ENCODE data around the gene ZNF263. TPM values are rescaled to one million over a fixed set of nuclear protein-coding genes. Genes with fewer than 3 reads are reported as not detected.

Gene ZNF263
- total RNA-seq, result 45.7 TPM

- peak; percentile 98 to 99 for DNase-seq (ENCODE audit: low spot score in 2 of 2)
- no peak for FAIRE-seq
Observed at GRCh38 chr16:3282730-3283542, at the start of gene ZNF263. TSS of gene ZNF263 (plus strand) at chr16:3283491. CDS start at chr16:3283819, 328 bp downstream.

DNA sequence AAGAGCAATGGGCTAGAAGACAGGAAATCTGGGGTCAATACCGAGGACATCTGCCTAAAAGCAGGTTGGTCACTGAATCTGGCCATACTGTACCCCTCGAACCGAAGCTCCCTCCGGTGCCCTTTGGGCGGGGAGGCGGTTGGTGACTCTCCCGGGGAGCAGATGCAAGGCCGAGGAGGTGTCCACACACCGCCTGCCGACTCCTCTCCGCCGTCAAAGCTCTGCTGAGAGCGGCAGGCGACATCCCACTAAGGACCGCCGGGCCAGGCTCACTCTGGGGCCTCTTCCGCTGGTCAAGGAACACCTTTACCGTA is 48.8 kb upstream of the ZNF263 start:
- DNase-seq (ENCODE audit: low spot score in 2 of 2) (no peak), FAIRE-seq (no peak)

GRCh38 chr16:3234857-3235561 is 48.3 kb upstream of the ZNF263 start, which contains the start of gene ZNF200:
TSS of gene ZNF200 (minus strand) at chr16:3235158. CDS start at chr16:3233755, 1,403 bp downstream.
- no peak for FAIRE-seq

DNA sequence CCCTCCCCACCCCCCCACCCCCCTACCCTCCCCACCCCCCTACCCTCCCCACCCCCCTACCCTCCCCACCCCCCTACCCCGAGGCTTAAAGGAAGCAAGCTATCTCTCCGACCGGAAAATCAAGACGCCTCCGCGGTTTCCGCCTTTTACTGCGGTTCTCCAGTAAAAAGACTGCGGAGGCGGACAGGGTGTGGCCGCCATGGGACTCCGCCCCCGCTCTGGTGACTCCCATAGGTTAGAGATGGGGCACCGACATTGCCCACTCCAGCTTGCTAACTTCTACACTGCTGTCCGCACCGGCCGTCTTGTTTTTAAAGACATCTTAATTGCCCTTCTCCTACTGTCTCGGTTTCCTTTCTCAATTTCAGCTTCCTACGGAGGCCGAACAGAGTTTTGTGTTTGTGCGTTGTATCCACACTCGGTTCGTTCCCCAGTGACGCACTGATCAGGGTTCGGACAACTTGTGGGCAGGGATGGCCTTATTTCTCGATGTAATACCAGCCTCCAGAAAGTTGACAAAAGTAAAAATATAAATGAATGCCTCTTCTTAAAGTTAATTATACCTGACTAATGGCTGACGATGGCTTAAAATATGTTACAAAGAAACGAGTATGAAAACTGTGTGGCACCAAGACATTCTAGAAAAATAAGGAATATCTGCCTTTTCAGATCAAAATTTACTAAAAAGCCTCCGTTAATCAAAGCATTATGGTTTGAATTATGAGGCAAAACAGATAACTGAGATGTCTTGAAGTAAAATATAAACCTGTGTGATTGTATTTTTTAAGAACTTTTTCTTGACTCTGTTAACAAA is 47.2 kb upstream of the ZNF263 start:
- DNase-seq (ENCODE audit: low spot score in 2 of 2) (no peak), FAIRE-seq (no peak)

More at GRCh38 chr16:3234857-3235561, 48.3 kb upstream of the ZNF263 start, which contains the start of gene ZNF200:
- peak; percentile 95 for DNase-seq (ENCODE audit: low spot score in 2 of 2)

DNA sequence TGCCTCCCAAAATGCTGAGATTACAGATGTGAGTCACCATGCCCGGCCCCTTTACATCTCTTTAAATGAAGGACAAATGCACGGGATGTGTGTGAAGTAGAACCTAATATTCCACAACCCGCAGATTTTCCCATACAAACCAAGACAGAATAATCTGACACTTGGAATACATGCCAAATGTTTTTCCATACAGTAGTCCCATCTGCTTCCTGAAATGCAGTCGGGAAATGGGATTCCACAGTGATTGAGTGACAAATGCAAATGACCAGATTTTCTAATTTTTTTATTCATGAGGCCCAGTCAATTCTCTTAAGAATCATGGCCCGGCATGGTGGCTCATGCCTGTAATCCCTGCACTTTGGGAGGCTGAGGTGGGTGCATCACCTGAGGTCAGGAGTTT is 41.5 kb upstream of the ZNF263 start:
- no peak for DNase-seq (ENCODE audit: low spot score in 2 of 2)

GRCh38 chr16:3242709-3243108 is 40.6 kb upstream of the ZNF263 start:
- DNase-seq (ENCODE audit: low spot score in 2 of 2) (no peak), FAIRE-seq (no peak)

More for the DNA sequence above, 41.5 kb upstream of the ZNF263 start:
- FAIRE-seq, result no peak

DNA sequence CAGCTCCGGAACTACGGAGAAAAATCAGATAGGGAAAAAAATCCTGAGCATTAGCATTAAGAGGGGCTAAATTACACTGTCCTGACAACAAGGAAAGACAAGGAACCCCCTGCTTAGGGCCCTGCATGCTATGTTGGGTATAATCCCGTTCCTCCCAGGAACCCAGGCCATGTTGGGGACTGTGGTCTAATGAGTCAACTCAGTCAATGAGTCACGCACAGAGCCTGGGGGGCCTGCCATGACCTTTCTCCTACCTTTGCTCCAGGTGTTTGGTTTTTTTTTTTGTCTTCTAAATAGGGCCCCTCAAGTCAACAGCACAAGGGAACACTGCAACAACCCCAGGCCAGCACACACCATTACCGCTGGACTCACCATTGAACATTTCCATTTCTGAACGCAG is 39.4 kb upstream of the ZNF263 start:
- DNase-seq (ENCODE audit: low spot score in 2 of 2) (no peak), FAIRE-seq (no peak)

DNA sequence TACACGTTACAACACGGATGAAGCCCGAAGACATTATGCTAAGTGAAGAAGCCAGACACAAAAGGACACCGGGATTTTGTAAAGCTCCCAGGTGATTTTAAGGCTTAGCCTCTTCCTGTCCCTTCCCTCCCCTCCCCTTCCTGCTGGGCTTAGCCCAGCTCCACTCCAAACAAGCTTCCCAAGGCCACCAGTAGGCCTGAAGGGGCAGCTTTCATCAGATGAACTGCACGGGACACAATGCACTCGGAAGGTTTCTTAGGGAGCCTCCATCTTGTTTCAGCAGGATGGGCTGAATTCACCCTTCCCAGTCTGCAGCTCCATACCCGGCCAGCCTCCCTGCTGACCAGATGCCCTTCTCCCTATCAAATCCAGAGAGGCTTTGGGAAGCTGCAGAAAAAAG is 37.3 kb upstream of the ZNF263 start:
- FAIRE-seq (no peak), DNase-seq (ENCODE audit: low spot score in 2 of 2) (no peak)

GRCh38 chr16:3246876-3247275 is 36.4 kb upstream of the ZNF263 start:
- no peak for FAIRE-seq

DNA sequence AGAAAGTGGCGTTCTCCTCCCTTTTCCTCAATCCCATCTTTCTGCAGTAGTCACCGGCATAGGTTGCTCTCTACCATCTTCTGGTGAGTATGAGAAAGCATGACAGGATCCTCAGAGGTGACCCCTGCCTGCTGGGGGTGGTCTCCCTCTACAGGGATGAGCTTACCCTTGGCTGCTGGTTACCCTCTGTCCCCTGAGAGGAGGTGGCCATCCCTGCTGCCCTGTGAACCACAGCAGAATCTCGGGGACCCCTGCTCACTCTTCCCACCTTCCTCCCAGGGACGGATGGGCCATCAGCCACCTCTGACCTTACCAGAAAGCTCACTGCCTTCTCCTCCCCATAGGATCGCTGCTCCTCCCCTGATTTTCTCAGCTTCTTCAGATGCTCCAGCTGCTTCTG is 34.7 kb upstream of the ZNF263 start:
- FAIRE-seq (no peak), DNase-seq (ENCODE audit: low spot score in 2 of 2) (no peak)

More at GRCh38 chr16:3246876-3247275, 36.4 kb upstream of the ZNF263 start:
- no peak for DNase-seq (ENCODE audit: low spot score in 2 of 2)

GRCh38 chr16:3249020-3249419 is 34.3 kb upstream of the ZNF263 start:
- FAIRE-seq (no peak), DNase-seq (ENCODE audit: low spot score in 2 of 2) (no peak)

- no peak for DNase-seq (ENCODE audit: low spot score in 2 of 2)
- no peak for FAIRE-seq
Observed at GRCh38 chr16:3249451-3249850, 33.8 kb upstream of the ZNF263 start.

- FAIRE-seq (no peak), DNase-seq (ENCODE audit: low spot score in 2 of 2) (no peak)
Observed at GRCh38 chr16:3252967-3253366, 30.3 kb upstream of the ZNF263 start.

DNA sequence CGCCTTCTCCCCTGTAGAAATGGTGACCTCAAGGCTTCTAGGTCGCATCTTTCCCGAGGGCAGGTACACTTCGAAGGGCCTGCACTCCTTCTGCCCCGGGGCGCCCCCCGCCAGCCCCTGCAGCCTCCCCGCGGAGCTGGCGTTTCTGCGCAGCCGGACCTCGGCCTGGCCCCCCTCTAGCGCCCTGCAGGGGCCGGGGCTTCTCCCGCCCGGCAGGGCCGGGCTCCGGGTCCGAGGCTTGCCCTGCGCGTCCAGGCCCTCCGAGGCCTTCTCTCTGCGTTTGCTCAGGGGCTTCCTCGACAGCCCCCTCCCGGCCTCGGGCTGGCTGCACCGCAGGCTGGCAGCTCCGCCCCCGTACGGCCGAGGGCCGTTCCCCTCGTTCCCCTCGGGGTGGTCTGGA is 29.0 kb upstream of the ZNF263 start:
- DNase-seq (ENCODE audit: low spot score in 2 of 2) (no peak), FAIRE-seq (no peak)

- DNase-seq (ENCODE audit: low spot score in 2 of 2), result no peak
- FAIRE-seq, result no peak
Observed at GRCh38 chr16:3256146-3256865, 27.0 kb upstream of the ZNF263 start, which contains the start of gene MEFV. TSS of gene MEFV (minus strand) at chr16:3256633. CDS start at chr16:3256587, 46 bp downstream.

DNA sequence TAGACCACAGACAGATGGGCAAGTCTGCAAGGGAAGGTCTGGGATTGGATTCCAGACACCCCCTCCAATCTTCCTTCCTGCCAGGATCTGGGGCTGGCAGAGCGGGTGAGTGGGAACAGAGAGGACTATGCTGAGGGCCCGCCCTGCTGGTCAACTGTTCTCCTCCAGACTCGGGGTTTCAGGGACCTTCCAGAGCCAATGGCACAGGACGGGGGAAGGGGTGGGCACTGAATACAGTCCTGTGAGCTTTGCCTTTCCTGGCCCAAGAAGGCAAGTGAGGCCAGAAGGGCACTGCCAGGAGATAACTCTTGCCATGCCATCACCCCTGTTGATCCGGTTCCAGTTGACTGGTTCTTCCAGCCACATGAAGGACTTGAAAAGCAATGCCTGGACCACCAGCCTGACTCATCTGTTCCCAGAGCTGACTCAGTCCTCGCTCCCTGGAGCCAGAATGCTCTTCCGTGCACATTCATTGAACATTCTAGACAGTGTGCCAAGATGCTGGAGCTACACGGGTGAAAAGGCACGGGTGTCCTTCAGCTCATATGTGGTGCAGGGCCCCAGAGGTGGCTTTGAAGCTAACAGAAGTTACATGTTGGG is 26.3 kb upstream of the ZNF263 start:
- no peak for DNase-seq (ENCODE audit: low spot score in 2 of 2)
- no peak for FAIRE-seq

- DNase-seq (ENCODE audit: low spot score in 2 of 2) (no peak), FAIRE-seq (no peak)
Observed at GRCh38 chr16:3259836-3260235, 23.5 kb upstream of the ZNF263 start.

GRCh38 chr16:3262517-3262916 is 20.8 kb upstream of the ZNF263 start:
- no peak for DNase-seq (ENCODE audit: low spot score in 2 of 2)
- no peak for FAIRE-seq

- DNase-seq (ENCODE audit: low spot score in 2 of 2), result peak; percentile 95 to 96
- FAIRE-seq, result no peak
Observed at GRCh38 chr16:3264137-3265036, 18.9 kb upstream of the ZNF263 start.
